Adrenal gland (tissue), 12 donors: Measurements from ENCODE around the gene PER1. TPM values are rescaled to one million over a fixed set of nuclear protein-coding genes. Genes with fewer than 3 reads are reported as not detected.
A peak's percentile ranks its signal among the peaks of the same experiment; 100 is the strongest.

Experiments used
- DNase-seq, 7 donors: peaks; one replicate each; pipeline ENCODE4 v3.0.0-alpha.2; 2019 to 2020
- H3K27ac ChIP-seq, 5 donors: fragments of 200-600 bp; sonication (generic) in 4 of 5; 1 replicate in 3 of 5; 2 replicates in 2 of 5; pipeline versions ENCODE4 v1.5.1 to v1.8.0; 2016 to 2020; ENCODE audit warnings: mild to moderate bottlenecking in 1 of 5
- H3K27me3 ChIP-seq: fragments of 200-600 bp; 2 replicates; pipeline ENCODE4 v1.8.0; 2021
- H3K36me3 ChIP-seq, 2 donors: fragments of 200-600 bp; replicated peaks in 1 of 2; 1 replicate in 1 of 2; 2 replicates in 1 of 2; pipeline versions ENCODE4 v1.5.1 to v1.8.0; 2018 to 2022
- H3K4me1 ChIP-seq, 2 donors: fragments of 200-600 bp; replicated peaks in 1 of 2; 1 replicate in 1 of 2; 2 replicates in 1 of 2; pipeline versions ENCODE4 v1.5.1 to v1.8.0; 2018 to 2021
- H3K4me3 ChIP-seq, 4 donors: fragments of 200-600 bp; sonication (generic) in 3 of 4; one replicate each; pipeline ENCODE4 v1.5.1; 2016 to 2018
- H3K9me3 ChIP-seq, 3 donors: fragments of 200-600 bp; sonication (generic) in 1 of 3; replicated peaks in 1 of 3; 1 replicate in 2 of 3; 2 replicates in 1 of 3; pipeline versions ENCODE4 v1.5.1 to v1.8.0; 2016 to 2021
- CTCF ChIP-seq, 6 experiments: fragments of 450-650 bp in 4 of 6; fragments of 200-600 bp in 2 of 6; sonication (generic) in 1 of 6; IDR thresholded peaks; 1 replicate in 5 of 6; 2 replicates in 1 of 6; pipeline versions ENCODE4 v1.5.1 to v1.8.0; 2016 to 2021; ENCODE audit warnings: antibody characterized with exemption in 6 of 6, mild to moderate bottlenecking in 2 of 6, moderate library complexity in 1 of 6
- POLR2A ChIP-seq, 2 donors: fragments of 450-650 bp; IDR thresholded peaks; one replicate each; pipeline ENCODE4 v1.6.1; 2017; ENCODE audit warnings: antibody characterized with exemption in 2 of 2, mild to moderate bottlenecking in 2 of 2, moderate library complexity in 1 of 2
- WGBS, 4 donors: extraction: QIAGEN DNeasy Blood & Tissue Kit in 2 of 4; methylation state at CpG; one replicate each; pipeline versions ENCODE4 v1.1.5 to v1.1.7; 2013 to 2017; 5-methylcytosine and 5-hydroxymethylcytosine counted together
- intact Hi-C, 2 donors: fragments of 100-400 bp; cut with DNase I; formaldehyde crosslinking; loops; one replicate each; pipeline versions ENCODE4 v1.14.1 to v1.15.0; 2022 to 2023
- polyA plus RNA-seq, 3 donors: library from polyadenylated mRNA; stranded (reverse); fragments of 200-250 nt in 2 of 3; fragments of 350-450 nt in 1 of 3; fragmentation: Illumina TruSeq in 1 of 3; extraction: RNeasy Lipid Tissue Mini Kit (QIAGEN cat#74804) in 1 of 3; gene quantifications; one replicate each; pipeline ENCODE4 v1.2.3, GENCODE V29; 2013 to 2014
- total RNA-seq, 9 donors: library from RNA; depleted of rRNA in 4 of 9; stranded (reverse); fragments of >200 nt in 4 of 9; fragments of 120-200 nt in 1 of 9; fragmentation: NEBNext Ultra II Directional in 1 of 9; extraction: Animal tissue kit (Norgen Biotek cat#: 25700) in 1 of 9; gene quantifications; one replicate each; pipeline versions ENCODE4 v1.1.0 to v1.2.4, GENCODE V29; 2013 to 2023
- donor health status: healthy with polysubstance abuse.
- donor health status: Bipolar disorder and iron deficiency.
- donor health status: DM: yes; HTN: yes; CAD: no.
- donor health status: DM: no; HTN: no; CAD: no.
- donor health status: DM: no; HTN: no; CAD: no.
- donor health status: DM: yes; HTN: yes; CAD: no.

The PER1 gene
- total and polyA plus RNA-seq, 12 donors = 9.9 to 360 (median 108) TPM

- WGBS, 4 donors = 66 to 79% (median 76%) methylated on average over 5 of the region's 5 CpGs
- Histone ChIP-seq H3K4me3 (no peak overlapping the region), H3K27me3 (peaks cover 16% of the 10 kb centered on the region), H3K27ac (no peak overlapping the region), H3K36me3 (no peaks in the 10 kb centered on the region), H3K9me3 (no peaks in the 10 kb centered on the region), H3K4me1 (peaks cover 0 to 6% of the 10 kb centered on the region in 2 donors)
- intact Hi-C loops = no loop called here
- no peak for DNase-seq
- TF ChIP-seq POLR2A (IDR thresholded peaks at IDR 0.05) = no peak
- TF ChIP-seq CTCF (IDR thresholded peaks at IDR 0.05) = no peak
Measured at GRCh38 chr17:8105957-8106398, 46.2 kb downstream of the PER1 start.

DNA sequence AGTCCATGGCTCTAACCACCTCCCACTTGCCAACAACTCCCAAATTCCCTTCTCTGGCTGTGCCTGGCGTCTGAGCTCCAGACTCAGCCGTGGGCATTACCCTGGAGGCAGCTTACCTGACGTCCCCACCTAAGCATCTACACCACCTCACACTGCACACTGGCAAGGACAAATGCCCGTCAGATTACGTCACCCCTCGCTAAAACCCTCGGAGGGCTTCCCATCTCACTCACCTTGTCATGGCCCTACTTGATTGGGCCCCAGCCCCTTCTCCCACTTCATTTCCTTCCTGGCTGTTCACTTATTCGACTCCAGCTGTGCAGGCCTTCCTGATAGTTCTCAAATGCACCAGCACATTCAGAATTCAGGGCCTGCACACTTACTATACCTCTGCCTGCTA, 47.3 kb downstream of the PER1 start:
- intact Hi-C loops = no loop called here
- H3K27ac ChIP-seq = no peak overlapping the region
- WGBS, 4 donors = 74 to 84% (median 79%) methylated on average over 8 of the region's 8 CpGs
- peaks cover 0 to 2% of the 10 kb centered on the region in 2 donors for H3K4me1 ChIP-seq
- H3K27me3 ChIP-seq = peaks cover 8% of the 10 kb centered on the region
- DNase-seq = no peak
- H3K9me3 ChIP-seq = no peaks in the 10 kb centered on the region
- no peak overlapping the region for H3K4me3 ChIP-seq
- H3K36me3 ChIP-seq = no peaks in the 10 kb centered on the region
- TF ChIP-seq POLR2A (IDR thresholded peaks at IDR 0.05) = no peak
- TF ChIP-seq CTCF (IDR thresholded peaks at IDR 0.05) = no peak

DNA sequence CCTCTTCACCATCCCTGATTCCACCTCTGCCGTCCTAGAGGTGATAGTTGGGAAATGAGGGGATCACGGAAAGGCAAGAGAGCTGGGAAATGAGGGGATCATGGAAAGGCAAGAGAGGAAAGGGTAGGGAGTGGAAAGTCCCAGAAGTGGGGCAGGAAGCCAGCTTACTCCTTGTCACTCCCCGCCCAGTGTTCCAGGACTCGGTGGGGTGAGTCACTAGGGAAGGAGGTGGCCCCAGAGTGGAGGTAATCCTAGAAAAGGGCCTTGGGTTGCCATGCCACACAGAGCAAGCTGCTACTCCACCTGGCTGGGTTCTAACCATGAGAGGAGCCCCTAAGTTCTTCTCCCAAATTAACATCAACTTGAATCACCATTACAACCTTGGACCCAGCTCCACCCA, 48.7 kb downstream of the PER1 start:
- H3K27ac ChIP-seq = no peak overlapping the region
- DNase-seq = peak; percentile 50 to 81 (median 63)
- H3K36me3 ChIP-seq = no peaks in the 10 kb centered on the region
- no peak overlapping the region for H3K4me3 ChIP-seq
- 59 to 70% (median 59%) methylated on average over 4 of the region's 4 CpGs for WGBS, 4 donors
- intact Hi-C loops = no loop called here
- H3K27me3 ChIP-seq = no peaks in the 10 kb centered on the region
- TF ChIP-seq CTCF (IDR thresholded peaks at IDR 0.05) (no peak), POLR2A (IDR thresholded peaks at IDR 0.05) (no peak)
- no peaks in the 10 kb centered on the region for H3K4me1 ChIP-seq
- H3K9me3 ChIP-seq = no peaks in the 10 kb centered on the region

DNA sequence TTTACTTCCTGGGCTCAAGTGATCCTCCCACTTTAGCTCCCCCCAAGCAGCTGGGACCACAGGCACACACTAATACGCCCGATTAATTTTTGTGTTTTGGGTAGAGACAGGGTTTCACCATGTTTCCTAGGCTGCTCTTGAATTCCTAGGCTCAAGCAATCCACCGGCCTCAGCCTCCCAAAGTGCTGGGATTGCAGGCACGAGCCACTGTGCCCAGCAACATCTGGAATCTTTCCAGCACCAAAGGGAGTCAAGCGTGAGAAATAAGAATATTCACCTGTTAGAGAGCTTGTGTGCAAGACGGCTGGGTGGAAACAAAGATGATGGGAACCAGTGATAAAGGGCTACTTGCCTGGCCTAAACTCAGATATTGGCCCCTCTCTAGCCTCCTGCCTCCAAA, 50.5 kb downstream of the PER1 start:
- H3K36me3 ChIP-seq = no peaks in the 10 kb centered on the region
- TF ChIP-seq CTCF (IDR thresholded peaks at IDR 0.05) (no peak), POLR2A (IDR thresholded peaks at IDR 0.05) (no peak)
- no peaks in the 10 kb centered on the region for H3K27me3 ChIP-seq
- intact Hi-C loops = no loop called here
- DNase-seq = no peak
- H3K9me3 ChIP-seq = no peaks in the 10 kb centered on the region
- no peak overlapping the region for H3K4me3 ChIP-seq
- H3K27ac ChIP-seq = no peak overlapping the region
- WGBS, 4 donors = 76 to 89% (median 79%) methylated on average over 6 of the region's 6 CpGs
- H3K4me1 ChIP-seq = no peaks in the 10 kb centered on the region
